H1 (cell line): ENCODE measurements around the gene MINPP1. TPM values are rescaled to one million over a fixed set of nuclear protein-coding genes. Genes with fewer than 3 reads are reported as not detected.

Experiments used
- CTCF ChIA-PET: fragments of 300-600 bp; sonication (Branson Sonifier 250); formaldehyde crosslinking; loops from one replicate; lab custom pipeline; 2021; ENCODE audit not compliant: partially characterized antibody; lab: Charles Lee
- POLR2A ChIA-PET: fragments of 300-600 bp; sonication (Branson Sonifier 250); formaldehyde crosslinking; loops from one replicate; lab custom pipeline; 2021; ENCODE audit warnings: inconsistent platforms; ENCODE audit not compliant: partially characterized antibody; lab: Charles Lee
- DNase-seq, 2 experiments: peaks; one replicate each; pipeline versions ENCODE4 v3.0.0 to v3.0.0-alpha.2; 2010 to 2022; ENCODE audit warnings: low spot score in 2 of 2, low read depth in 1 of 2, mixed read lengths in 1 of 2
- FAIRE-seq: peaks from 2 replicates; lab custom pipeline; 2011; peaks lifted over from hg19 to GRCh38; lab: Jason Lieb, UNC
- H2AFZ ChIP-seq: 2 replicates; pipeline ENCODE4 v1.8.1; 2012; ENCODE audit warnings: low read length, inconsistent platforms
- H2AK5ac ChIP-seq: 2 replicates; pipeline ENCODE4 v1.6.1; 2013; ENCODE audit warnings: low read depth, low read length
- H2BK120ac ChIP-seq: replicated peaks from 2 replicates; pipeline ENCODE3; 2013; ENCODE audit warnings: low read depth, low read length, inconsistent platforms
- H2BK12ac ChIP-seq: 2 replicates; pipeline ENCODE4 v1.6.1; 2013; ENCODE audit warnings: low read depth, low read length
- H2BK15ac ChIP-seq: 2 replicates; pipeline ENCODE4 v1.6.1; 2013; ENCODE audit warnings: low read length
- H2BK20ac ChIP-seq: 2 replicates; pipeline ENCODE4 v1.6.1; 2013; ENCODE audit warnings: low read length
- H2BK5ac ChIP-seq: 2 replicates; pipeline ENCODE4 v1.6.1; 2013; ENCODE audit warnings: low read depth, low read length
- H3K14ac ChIP-seq: 2 replicates; pipeline ENCODE4 v1.6.1; 2013; ENCODE audit warnings: inconsistent platforms; ENCODE audit not compliant: insufficient read length
- H3K18ac ChIP-seq: 2 replicates; pipeline ENCODE4 v1.6.1; 2013; ENCODE audit warnings: low read length; ENCODE audit errors: extremely low read depth
- H3K23ac ChIP-seq: 2 replicates; pipeline ENCODE4 v1.6.1; 2013; ENCODE audit warnings: inconsistent platforms; ENCODE audit not compliant: insufficient read length
- H3K23me2 ChIP-seq: 2 replicates; pipeline ENCODE4 v1.6.1; 2013; ENCODE audit warnings: low read depth, low read length
- H3K27ac ChIP-seq: 2 replicates; pipeline ENCODE4 v1.6.1; 2011; ENCODE audit warnings: low read depth, low read length, inconsistent platforms
- H3K27me3 ChIP-seq, 4 experiments: replicated peaks in 1 of 4; 1 replicate in 1 of 4; 2 replicates in 3 of 4; pipeline versions ENCODE4 v1.6.1 to v1.8.1; 2011 to 2013; ENCODE audit warnings: low read length in 3 of 4, mild to moderate bottlenecking in 3 of 4, inconsistent platforms in 2 of 4, mixed read lengths in 2 of 4, moderate library complexity in 1 of 4; ENCODE audit not compliant: control insufficient read depth in 3 of 4, insufficient read depth in 3 of 4; ENCODE audit errors: extremely low read depth in 1 of 4
- H3K36me3 ChIP-seq, 4 experiments: 2 replicates each; pipeline versions ENCODE4 v1.6.1 to v1.8.1; 2011 to 2013; ENCODE audit warnings: mild to moderate bottlenecking in 4 of 4, low read length in 3 of 4, moderate library complexity in 2 of 4, control low read depth in 1 of 4, inconsistent platforms in 1 of 4; ENCODE audit not compliant: insufficient read depth in 4 of 4, control insufficient read depth in 2 of 4
- H3K4ac ChIP-seq: replicated peaks from 2 replicates; pipeline ENCODE3; 2013; ENCODE audit warnings: low read length, low read depth, mixed read lengths, inconsistent platforms; ENCODE audit not compliant: insufficient read length
- H3K4me1 ChIP-seq, 4 experiments: replicated peaks in 1 of 4; 1 replicate in 1 of 4; 2 replicates in 3 of 4; pipeline versions ENCODE4 v1.6.1 to v1.8.1; 2011 to 2013; ENCODE audit warnings: low read length in 3 of 4, inconsistent platforms in 2 of 4, mixed read lengths in 1 of 4; ENCODE audit not compliant: insufficient read depth in 4 of 4, control insufficient read depth in 3 of 4
- H3K4me2 ChIP-seq, 2 experiments: 2 replicates each; pipeline versions ENCODE4 v1.6.1 to v1.8.1; 2011 to 2013; ENCODE audit warnings: low read depth in 2 of 2, low read length in 2 of 2, control low read depth in 1 of 2, inconsistent platforms in 1 of 2, mild to moderate bottlenecking in 1 of 2; ENCODE audit not compliant: insufficient read depth in 1 of 2
- H3K4me3 ChIP-seq, 4 experiments: fragments of 200-600, 300-600 bp in 1 of 4; sonication (generic), shearing (Covaris generic), sonication (Bioruptor Twin) in 1 of 4; 2 replicates each; pipeline versions ENCODE4 v1.5.1 to v1.8.1; 2011 to 2016; ENCODE audit warnings: low read length in 4 of 4, low read depth in 3 of 4, control low read depth in 2 of 4, inconsistent platforms in 2 of 4, mild to moderate bottlenecking in 2 of 4, mixed read lengths in 1 of 4, moderate library complexity in 1 of 4; ENCODE audit not compliant: insufficient read depth in 2 of 4; ENCODE audit errors: extremely low read depth in 1 of 4
- H3K56ac ChIP-seq: replicated peaks from 2 replicates; pipeline ENCODE3; 2013; ENCODE audit warnings: low read depth, mild to moderate bottlenecking, mixed read lengths, low read length, inconsistent platforms; ENCODE audit not compliant: insufficient read length
- H3K79me1 ChIP-seq: 2 replicates; pipeline ENCODE4 v1.6.1; 2013; ENCODE audit warnings: low read depth, low read length, control low read depth
- H3K79me2 ChIP-seq, 2 experiments: 2 replicates each; pipeline versions ENCODE4 v1.6.1 to v1.8.1; 2012 to 2013; ENCODE audit warnings: low read length in 2 of 2, mild to moderate bottlenecking in 2 of 2, inconsistent platforms in 1 of 2; ENCODE audit not compliant: insufficient read depth in 2 of 2, control insufficient read depth in 1 of 2
- H3K9ac ChIP-seq, 4 experiments: replicated peaks in 1 of 4; 1 replicate in 1 of 4; 2 replicates in 3 of 4; pipeline versions ENCODE4 v1.6.1 to v1.8.1; 2011 to 2013; ENCODE audit warnings: low read depth in 3 of 4, low read length in 3 of 4, control low read depth in 2 of 4, mild to moderate bottlenecking in 2 of 4, moderate library complexity in 2 of 4, inconsistent platforms in 1 of 4; ENCODE audit errors: extremely low read depth in 1 of 4
- H3K9me3 ChIP-seq, 2 experiments: 2 replicates each; pipeline versions ENCODE4 v1.6.1 to v1.8.1; 2012 to 2013; ENCODE audit warnings: mild to moderate bottlenecking in 2 of 2, moderate library complexity in 2 of 2, control low read depth in 1 of 2, inconsistent platforms in 1 of 2, low read depth in 1 of 2, low read length in 1 of 2, mixed read lengths in 1 of 2; ENCODE audit not compliant: insufficient read depth in 2 of 2
- H4K20me1 ChIP-seq, 2 experiments: replicated peaks in 1 of 2; 2 replicates each; pipeline versions ENCODE3 to v1.8.1; 2011 to 2013; ENCODE audit warnings: inconsistent platforms in 2 of 2, low read length in 2 of 2, mild to moderate bottlenecking in 1 of 2; ENCODE audit not compliant: insufficient read depth in 2 of 2, control insufficient read depth in 1 of 2
- H4K5ac ChIP-seq: 2 replicates; pipeline ENCODE4 v1.6.1; 2013; ENCODE audit warnings: low read length, low read depth, mixed read lengths, inconsistent platforms; ENCODE audit not compliant: insufficient read length
- H4K8ac ChIP-seq: 2 replicates; pipeline ENCODE4 v1.8.0; 2013; ENCODE audit warnings: mild to moderate bottlenecking, moderate library complexity, low read length, inconsistent platforms; ENCODE audit not compliant: insufficient read depth; ENCODE audit errors: extremely low read depth
- H4K91ac ChIP-seq: replicated peaks from 2 replicates; pipeline ENCODE3; 2013; ENCODE audit warnings: low read length, mixed read lengths, inconsistent platforms; ENCODE audit not compliant: insufficient read length
- EGR1 ChIP-seq: IDR thresholded peaks from 2 replicates; pipeline ENCODE4 v1.6.1; 2011; ENCODE audit warnings: low read depth, low read length, borderline replicate concordance
- MAFK ChIP-seq: IDR thresholded peaks from 2 replicates; pipeline ENCODE4 v1.6.1; 2012; ENCODE audit warnings: low read depth, mild to moderate bottlenecking, improper control_type of control experiment, low read length
- NRF1 ChIP-seq: IDR thresholded peaks from 2 replicates; pipeline ENCODE4 v1.6.1; 2011; ENCODE audit warnings: mild to moderate bottlenecking, low read depth, low read length, improper control_type of control experiment
- RAD21 ChIP-seq, 2 experiments: IDR thresholded peaks in 1 of 2; conservative IDR thresholded peaks in 1 of 2; 2 replicates each; pipeline ENCODE4 v1.6.1; 2011; ENCODE audit warnings: low read depth in 2 of 2, low read length in 2 of 2, improper control_type of control experiment in 1 of 2, inconsistent platforms in 1 of 2, mild to moderate bottlenecking in 1 of 2, moderate library complexity in 1 of 2
- RNF2 ChIP-seq: fragments of 200-900, 300-1000 bp; sonication (generic); IDR thresholded peaks from 2 replicates; pipeline ENCODE4 v1.7.1; 2016; ENCODE audit warnings: borderline replicate concordance, low read depth, mild to moderate bottlenecking, antibody characterized with exemption, low read length; ENCODE audit not compliant: poor library complexity, severe bottlenecking; ENCODE audit errors: missing control alignments
- SAP30 ChIP-seq: fragments of 300-600 bp; sonication (generic); IDR thresholded peaks from 2 replicates; pipeline ENCODE4 v1.7.1; 2012; ENCODE audit warnings: low read length, moderate library complexity, mild to moderate bottlenecking, inconsistent platforms; ENCODE audit not compliant: insufficient read depth, insufficient replicate concordance
- TCF12 ChIP-seq: IDR thresholded peaks from 2 replicates; pipeline ENCODE4 v1.6.1; 2011; ENCODE audit warnings: low read depth, mild to moderate bottlenecking, low read length
- ZNF274 ChIP-seq: IDR thresholded peaks from 2 replicates; pipeline ENCODE4 v1.7.0; 2012; ENCODE audit warnings: low read length, borderline replicate concordance; ENCODE audit errors: extremely low read depth
- WGBS, 2 experiments: shearing (Covaris generic) in 1 of 2; methylation state at CpG; one replicate each; pipeline versions ENCODE4 v1.1.6 to v1.1.7; 2013 to 2015; ENCODE audit warnings: low lambda C conversion rate in 2 of 2, mixed read lengths in 2 of 2, inconsistent platforms in 1 of 2, low coverage in 1 of 2, missing lambda C conversion rate in 1 of 2; ENCODE audit not compliant: insufficient replicate concordance in 2 of 2, insufficient coverage in 1 of 2, insufficient read length in 1 of 2; ENCODE audit errors: extremely low coverage in 1 of 2, missing lambda C conversion rate in 1 of 2; 5-methylcytosine and 5-hydroxymethylcytosine counted together
- polyA plus RNA-seq, 7 experiments: library from polyadenylated mRNA; depleted of rRNA in 3 of 7; stranded (reverse) in 5 of 7; unstranded in 2 of 7; fragments of >200 nt in 5 of 7; fragments of 200-250 nt in 2 of 7; gene quantifications; 1 replicate in 5 of 7; 2 replicates in 1 of 7; 4 replicates in 1 of 7; pipeline versions ENCODE4 v1.2.1 to v1.2.3, GENCODE V29; 2011 to 2013; ENCODE audit warnings: missing spikeins in 2 of 7, mixed read lengths in 2 of 7
- total RNA-seq: library from RNA; stranded (reverse); fragmentation: NEBNext Ultra II Directional; extraction: Animal tissue kit (Norgen Biotek cat#: 25700); gene quantifications from 2 replicates; pipeline ENCODE4 v1.2.1, GENCODE V29; 2021
- TF ChIP-seq, protein P1 (sequence below): IDR thresholded peaks from 2 replicates; pipeline ENCODE4 v1.6.1; 2012; ENCODE audit warnings: low read length, inconsistent platforms
- TF ChIP-seq, protein P2 (sequence below): IDR thresholded peaks from 2 replicates; pipeline ENCODE4 v1.6.1; 2011; ENCODE audit warnings: low read depth, mild to moderate bottlenecking, low read length; ENCODE audit not compliant: insufficient read depth

The MINPP1 gene
- total and polyA plus RNA-seq, 2 of the 8 experiments (the other 6 are each of a cell fraction or from before 2014, with no cell fraction given), result 13.6 to 27.2 TPM

DNA sequence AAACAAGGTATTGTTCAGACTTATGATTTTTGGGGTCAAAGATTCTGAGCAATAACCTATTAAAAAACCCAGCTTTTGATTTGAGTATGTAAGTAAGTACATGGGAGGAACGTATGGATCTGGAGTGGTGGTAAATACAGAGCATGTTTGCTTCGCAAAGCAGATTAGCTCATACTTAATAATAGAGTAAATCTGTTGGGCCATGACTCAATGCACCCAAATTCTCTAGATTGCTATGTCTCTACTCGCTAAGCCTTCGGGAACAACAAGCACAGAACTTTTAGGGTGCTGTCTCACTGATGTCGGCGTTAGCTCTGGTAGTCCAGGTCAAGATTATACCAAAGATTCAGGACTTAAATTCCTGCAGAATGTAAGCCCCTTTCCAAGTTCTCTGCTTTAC lies 807 bp upstream of the MINPP1 start:
- peaks cover 0 to 1% of the 10 kb centered on the region in 2 experiments for H4K20me1 ChIP-seq
- H3K9ac ChIP-seq, result peak overlapping the region in 2 of 4 experiments; percentile 38 to 94; a peak in 2 of 7 replicates

More for the DNA sequence above, 807 bp upstream of the MINPP1 start:
- Histone ChIP-seq H2BK15ac (no peak overlapping the region), H3K56ac (no peak overlapping the region), H2AK5ac (no peak overlapping the region), H4K91ac (no peak overlapping the region), H4K8ac (no peak overlapping the region), H3K36me3 (peaks cover 0 to 7% (median under 1%) of the 10 kb centered on the region in 4 experiments; a peak in 3 of 8 replicates), H2BK20ac (no peak overlapping the region), H3K9me3 (no peaks in the 10 kb centered on the region), H2BK120ac (no peak overlapping the region), H3K23me2 (peaks cover 11% of the 10 kb centered on the region), H3K4ac (no peak overlapping the region), H3K27ac (no peak overlapping the region), H3K4me2 (peak overlapping the region; percentile 92 to 95), H3K18ac (no peak overlapping the region), H3K79me2 (peaks cover 0 to 28% of the 10 kb centered on the region in 2 experiments; a peak in 2 of 4 replicates), H4K5ac (no peak overlapping the region), H3K4me1 (no peaks in the 10 kb centered on the region; a peak in 1 of 7 replicates), H2AFZ (peak overlapping the region; percentile 60; the same call in 1 of the 2 replicates), H3K14ac (no peak overlapping the region), H2BK12ac (0 out of 2 replicates have a peak overlapping the region, but pooled peaks have one; percentile 5), H3K23ac (no peak overlapping the region), H3K79me1 (no peaks in the 10 kb centered on the region), H2BK5ac (no peak overlapping the region), H3K4me3 (peak overlapping the region; percentile 78 to 92 (median 92)), H3K27me3 (no peaks in the 10 kb centered on the region)
- 89% methylated on average over 6 of the region's 6 CpGs; no CpG with 5 or more reads in 1 of the 2 experiments for WGBS, 2 experiments
- TF ChIP-seq, protein P1, sequence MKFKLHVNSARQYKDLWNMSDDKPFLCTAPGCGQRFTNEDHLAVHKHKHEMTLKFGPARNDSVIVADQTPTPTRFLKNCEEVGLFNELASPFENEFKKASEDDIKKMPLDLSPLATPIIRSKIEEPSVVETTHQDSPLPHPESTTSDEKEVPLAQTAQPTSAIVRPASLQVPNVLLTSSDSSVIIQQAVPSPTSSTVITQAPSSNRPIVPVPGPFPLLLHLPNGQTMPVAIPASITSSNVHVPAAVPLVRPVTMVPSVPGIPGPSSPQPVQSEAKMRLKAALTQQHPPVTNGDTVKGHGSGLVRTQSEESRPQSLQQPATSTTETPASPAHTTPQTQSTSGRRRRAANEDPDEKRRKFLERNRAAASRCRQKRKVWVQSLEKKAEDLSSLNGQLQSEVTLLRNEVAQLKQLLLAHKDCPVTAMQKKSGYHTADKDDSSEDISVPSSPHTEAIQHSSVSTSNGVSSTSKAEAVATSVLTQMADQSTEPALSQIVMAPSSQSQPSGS, result no peak
- TF ChIP-seq EGR1 (no peak), ZNF274 (no peak), TCF12 (no peak), RNF2 (no peak), NRF1 (no peak), SAP30 (no peak), MAFK (no peak), RAD21 (IDR thresholded peaks at IDR 0.05 in 1 of 2, conservative IDR thresholded peaks at IDR 0.05 in 1 of 2; ENCODE audit: low read depth in 2 of 2, low read length in 2 of 2) (no peak)
- TF ChIP-seq, protein P2, sequence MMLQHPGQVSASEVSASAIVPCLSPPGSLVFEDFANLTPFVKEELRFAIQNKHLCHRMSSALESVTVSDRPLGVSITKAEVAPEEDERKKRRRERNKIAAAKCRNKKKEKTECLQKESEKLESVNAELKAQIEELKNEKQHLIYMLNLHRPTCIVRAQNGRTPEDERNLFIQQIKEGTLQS, result no peak
- POLR2A ChIA-PET, result no interaction called here
- no peak for DNase-seq
- CTCF ChIA-PET, result interaction anchor here (0.8 to 1.1 kb wide), 3 partner anchors 14 to 215 kb away, joined by 3 to 4 read pairs (median 3); no protein-coding TSS in a partner anchor
- no peak for FAIRE-seq
